HepG2 (cell line): ENCODE data around the gene BABAM2. TPM values are rescaled to one million over a fixed set of nuclear protein-coding genes. Genes with fewer than 3 reads are reported as not detected.

Experiments used
- ATAC-seq: fragments of 200-7000 bp; cut with Tn5 transposase; 3 replicates; pipeline ENCODE4 v1.9.1; 2020; ENCODE audit warnings: mild to moderate bottlenecking, moderate library complexity
- BruUV-seq: library from RNA; stranded (reverse); fragments of 400-500 nt; replicated peaks from 2 replicates; lab custom pipeline; 2021; lab: Mats Ljungman, UMichigan
- CTCF ChIA-PET: fragments of 300-600 bp; formaldehyde crosslinking; extraction: SDS; loops from one replicate; lab custom pipeline; 2021; ENCODE audit warnings: low total read pairs, inconsistent platforms, low intra/inter-chr PET ratio; lab: Yijun Ruan, JAX
- POLR2A ChIA-PET: fragments of 350-600 bp; sonication (Branson Sonifier 250); formaldehyde crosslinking; loops from one replicate; lab custom pipeline; 2020; ENCODE audit warnings: antibody characterized with exemption, inconsistent platforms; lab: Yijun Ruan, JAX
- DNase-seq: peaks from one replicate; pipeline ENCODE4 v3.0.0-alpha.2; 2015; ENCODE audit warnings: low spot score
- FAIRE-seq: peaks from 3 replicates; lab custom pipeline; 2011; peaks lifted over from hg19 to GRCh38; lab: Jason Lieb, UNC
- H2AFZ ChIP-seq: one replicate; pipeline ENCODE4 v1.6.1; 2011; ENCODE audit warnings: low read length, inconsistent platforms
- H3K27ac ChIP-seq: fragments of 300-600 bp; 3 replicates; pipeline ENCODE4 v1.8.0; 2011; ENCODE audit warnings: mixed run types, mild to moderate bottlenecking, mixed read lengths, low read length, inconsistent platforms; ENCODE audit not compliant: insufficient read depth; ENCODE audit errors: extremely low read length
- H3K27me3 ChIP-seq, 2 experiments: fragments of 200-600 bp in 1 of 2; 2 replicates in 1 of 2; 3 replicates in 1 of 2; pipeline versions ENCODE4 v1.6.0 to v1.8.0; 2011; ENCODE audit warnings: low read length in 2 of 2, mild to moderate bottlenecking in 2 of 2, moderate library complexity in 2 of 2, inconsistent platforms in 1 of 2; ENCODE audit not compliant: insufficient read depth in 2 of 2, control insufficient read depth in 1 of 2
- H3K36me3 ChIP-seq, 2 experiments: fragments of 200-600 bp in 1 of 2; replicated peaks in 1 of 2; 2 replicates in 1 of 2; 3 replicates in 1 of 2; pipeline versions ENCODE4 v1.5.1 to v1.8.0; 2011; ENCODE audit warnings: low read length in 2 of 2, inconsistent platforms in 1 of 2; ENCODE audit not compliant: insufficient read depth in 2 of 2, control insufficient read depth in 1 of 2
- H3K4me1 ChIP-seq: 2 replicates; pipeline ENCODE4 v1.5.1; 2012; ENCODE audit warnings: low read length, inconsistent platforms; ENCODE audit not compliant: insufficient read depth
- H3K4me2 ChIP-seq: 2 replicates; pipeline ENCODE4 v1.6.0; 2011; ENCODE audit warnings: low read depth, low read length, inconsistent platforms
- H3K4me3 ChIP-seq, 3 experiments: fragments of 200-600 bp in 1 of 3; sonication (generic), shearing (Covaris generic) in 1 of 3; replicated peaks in 1 of 3; 2 replicates each; pipeline ENCODE4 v1.5.1; 2011 to 2016; ENCODE audit warnings: low read length in 3 of 3, inconsistent platforms in 2 of 3, low read depth in 2 of 3, mild to moderate bottlenecking in 2 of 3, control low read depth in 1 of 3, mixed read lengths in 1 of 3; ENCODE audit not compliant: insufficient read depth in 1 of 3
- H3K79me2 ChIP-seq: one replicate; pipeline ENCODE4 v1.6.1; 2011; ENCODE audit warnings: low read length, inconsistent platforms; ENCODE audit not compliant: insufficient read depth
- H3K9ac ChIP-seq: 2 replicates; pipeline ENCODE4 v1.6.0; 2011; ENCODE audit warnings: mild to moderate bottlenecking, low read depth, low read length, inconsistent platforms; ENCODE audit not compliant: insufficient read depth
- H3K9me3 ChIP-seq: 2 replicates; pipeline ENCODE4 v1.5.1; 2012; ENCODE audit warnings: mild to moderate bottlenecking, low read length
- H4K20me1 ChIP-seq: 2 replicates; pipeline ENCODE4 v1.6.0; 2011; ENCODE audit warnings: inconsistent platforms, mild to moderate bottlenecking, low read length, moderate library complexity; ENCODE audit not compliant: insufficient read depth
- AFF4 ChIP-seq: sonication (generic); formaldehyde crosslinking; IDR thresholded peaks from 2 replicates; pipeline ENCODE4 v1.4.0; 2020; ENCODE audit warnings: missing genetic modification reagents
- ARID5B ChIP-seq: IDR thresholded peaks from 2 replicates; pipeline ENCODE4 v1.4.0; 2020; ENCODE audit warnings: mild to moderate bottlenecking, missing genetic modification reagents
- CSRNP1 ChIP-seq: sonication (generic); formaldehyde crosslinking; IDR thresholded peaks from 2 replicates; pipeline ENCODE4 v1.8.1; 2023; ENCODE audit warnings: mild to moderate bottlenecking, missing genetic modification reagents
- HNF1B ChIP-seq: sonication (generic); formaldehyde crosslinking; IDR thresholded peaks from 2 replicates; pipeline ENCODE4 v1.5.1; 2020; ENCODE audit warnings: mild to moderate bottlenecking, moderate library complexity, missing genetic modification reagents
- ISX ChIP-seq: sonication (generic); formaldehyde crosslinking; conservative IDR thresholded peaks from 2 replicates; pipeline ENCODE4 v1.5.0; 2020; ENCODE audit warnings: missing genetic modification reagents
- MAFF ChIP-seq: IDR thresholded peaks from 2 replicates; pipeline ENCODE4 v1.6.1; 2011; ENCODE audit warnings: low read depth, low read length, improper control_type of control experiment
- MEF2D ChIP-seq: sonication (generic); formaldehyde crosslinking; IDR thresholded peaks from 2 replicates; pipeline ENCODE4 v1.5.1; 2020; ENCODE audit warnings: mild to moderate bottlenecking, missing genetic modification reagents
- MEIS1 ChIP-seq: sonication (generic); formaldehyde crosslinking; IDR thresholded peaks from 2 replicates; pipeline ENCODE4 v1.9.0; 2021; ENCODE audit warnings: mild to moderate bottlenecking, missing genetic modification reagents, moderate library complexity, borderline replicate concordance
- PAWR ChIP-seq: sonication (generic); formaldehyde crosslinking; IDR thresholded peaks from 2 replicates; pipeline ENCODE4 v1.4.0; 2020; ENCODE audit warnings: missing genetic modification reagents, mild to moderate bottlenecking, borderline replicate concordance
- RFXAP ChIP-seq: sonication (generic); formaldehyde crosslinking; IDR thresholded peaks from 2 replicates; pipeline ENCODE4 v1.4.0; 2020; ENCODE audit warnings: missing genetic modification reagents, borderline replicate concordance
- SNRNP70 ChIP-seq: fragments of 200-400 bp; formaldehyde crosslinking; IDR thresholded peaks from 2 replicates; pipeline ENCODE4 v1.6.1; 2017; ENCODE audit warnings: mild to moderate bottlenecking, low read depth, low read length, moderate library complexity
- SP140L ChIP-seq: sonication (generic); formaldehyde crosslinking; IDR thresholded peaks from 2 replicates; pipeline ENCODE4 v1.4.0; 2020; ENCODE audit warnings: missing genetic modification reagents, borderline replicate concordance
- TRIM24 ChIP-seq: sonication (generic); formaldehyde crosslinking; IDR thresholded peaks from 2 replicates; pipeline ENCODE4 v1.8.0; 2022; ENCODE audit warnings: mild to moderate bottlenecking, missing genetic modification reagents
- ZNF234 ChIP-seq: sonication (generic); formaldehyde crosslinking; conservative IDR thresholded peaks from 2 replicates; pipeline ENCODE4 v1.5.1; 2020; ENCODE audit warnings: mild to moderate bottlenecking, missing genetic modification reagents
- WGBS: methylation state at CpG from one replicate; pipeline ENCODE4 v1.1.6; 2017; ENCODE audit warnings: low lambda C conversion rate; 5-methylcytosine and 5-hydroxymethylcytosine counted together
- in situ Hi-C: cut with HindIII; loops from 2 replicates; pipeline ENCODE4 v1.10.0; 2017; ENCODE audit warnings: low pct_unique_long_range_greater_than_20kb; ENCODE audit not compliant: extremely low pct_ligation_motif_present
- intact Hi-C: fragments of 100-400 bp; cut with micrococcal nuclease; formaldehyde crosslinking; loops from one replicate; pipeline ENCODE4 v1.10.0; 2022; ENCODE audit not compliant: unreplicated experiment
- polyA plus RNA-seq, 8 experiments: library from polyadenylated mRNA; depleted of rRNA in 3 of 8; stranded (reverse) in 7 of 8; unstranded in 1 of 8; fragments of >200 nt; fragmentation: Illumina TruSeq in 4 of 8; extraction: Trizol in 4 of 8; gene quantifications; 2 replicates each; pipeline versions ENCODE4 v1.2.1 to v1.2.3, GENCODE V29; 2011 to 2016; ENCODE audit warnings: low read depth in 4 of 8, missing spikeins in 1 of 8, mixed read lengths in 1 of 8; ENCODE audit not compliant: insufficient read depth in 1 of 8
- total RNA-seq, 5 experiments: library from RNA; depleted of rRNA; stranded (reverse); fragments of >200 nt; fragmentation: Illumina TruSeq; extraction: Trizol; gene quantifications; 2 replicates each; pipeline ENCODE4 v1.2.3, GENCODE V29; 2016; ENCODE audit warnings: low read depth in 1 of 5

The BABAM2 gene
- total and polyA plus RNA-seq, 2 of the 13 experiments (the other 11 are each of a cell fraction or from before 2014, with no cell fraction given), result 24.9 to 28.0 TPM

GRCh38 chr2:28052691-28053090 is 162.2 kb downstream of the BABAM2 start:
- H2AFZ ChIP-seq, result no peak overlapping the region
- H3K79me2 ChIP-seq, result no peaks in the 10 kb centered on the region
- H4K20me1 ChIP-seq, result no peaks in the 10 kb centered on the region
- FAIRE-seq, result no peak
- ChIA-PET POLR2A (no interaction called here), CTCF (no interaction called here)
- in situ Hi-C loops (no loop called here), intact Hi-C loops (no loop called here)
- no TSS peak for BruUV-seq
- H3K36me3 ChIP-seq, result 0 out of 5 replicates have a peak, but pooled peaks cover 0 to 4% of the 10 kb centered on the region in 2 experiments
- H3K27ac ChIP-seq, result no peak overlapping the region
- no peak overlapping the region for H3K9ac ChIP-seq
- no peak overlapping the region for H3K4me2 ChIP-seq
- no peak for ATAC-seq
- no peak for DNase-seq
- no peaks in the 10 kb centered on the region for H3K27me3 ChIP-seq
- H3K4me3 ChIP-seq, result no peak overlapping the region
- WGBS, result 92% methylated on average over 1 of the region's 1 CpG
- H3K9me3 ChIP-seq, result no peaks in the 10 kb centered on the region
- no peaks in the 10 kb centered on the region for H3K4me1 ChIP-seq
- TF ChIP-seq TRIM24 (CRISPR knock-in tag) (no peak), ZNF234 (CRISPR knock-in tag) (no peak), MEF2D (CRISPR knock-in tag) (no peak), MAFF (no peak), CSRNP1 (CRISPR knock-in tag) (no peak), HNF1B (CRISPR knock-in tag) (no peak), ISX (no peak), RFXAP (no peak), AFF4 (no peak), MEIS1 (no peak), PAWR (CRISPR knock-in tag) (no peak), SP140L (CRISPR knock-in tag) (no peak), SNRNP70 (no peak), ARID5B (no peak)
